WTC11 (cell line): ENCODE data around the gene PGLYRP3. TPM values are rescaled to one million over a fixed set of nuclear protein-coding genes. Genes with fewer than 3 reads are reported as not detected.

ENCODE experiments used
- ATAC-seq: fragments of 200-7000 bp; cut with Tn5 transposase; 2 replicates; pipeline ENCODE4 v1.10.0; 2021; ENCODE audit warnings: mild to moderate bottlenecking, moderate library complexity
- CTCF ChIA-PET: fragments of 300-600 bp; sonication (Branson Sonifier 250); formaldehyde crosslinking; loops from one replicate; lab custom pipeline; 2021; ENCODE audit warnings: antibody characterized with exemption; lab: Charles Lee
- POLR2A ChIA-PET: fragments of 350-600 bp; sonication (Branson Sonifier 250); formaldehyde crosslinking; loops from one replicate; lab custom pipeline; 2021; ENCODE audit warnings: antibody characterized with exemption; lab: Charles Lee
- DNase-seq: peaks from one replicate; pipeline ENCODE4 v3.0.0; 2021; ENCODE audit warnings: low spot score
- H3K27ac Mint-ChIP-seq: 2 replicates; pipeline ENCODE4 v1.8.0; 2021; ENCODE audit warnings: mixed read lengths
- H3K27me3 Mint-ChIP-seq: 2 replicates; pipeline ENCODE4 v1.8.0; 2021; ENCODE audit warnings: low read depth, mild to moderate bottlenecking, moderate library complexity, mixed read lengths
- H3K36me3 Mint-ChIP-seq: 2 replicates; pipeline ENCODE4 v1.8.0; 2021; ENCODE audit warnings: mixed read lengths
- H3K4me1 Mint-ChIP-seq: 2 replicates; pipeline ENCODE4 v1.8.0; 2022; ENCODE audit warnings: mixed read lengths
- H3K4me3 Mint-ChIP-seq: 2 replicates; pipeline ENCODE4 v1.8.0; 2021; ENCODE audit warnings: mild to moderate bottlenecking, moderate library complexity, mixed read lengths
- H3K9me3 Mint-ChIP-seq: 2 replicates; pipeline ENCODE4 v1.8.0; 2021; ENCODE audit warnings: mixed read lengths
- CREB1 ChIP-seq: sonication (generic); formaldehyde crosslinking; IDR thresholded peaks from 2 replicates; pipeline ENCODE4 v1.8.0; 2023; ENCODE audit warnings: mild to moderate bottlenecking, missing genetic modification reagents
- CREM ChIP-seq: sonication (generic); formaldehyde crosslinking; IDR thresholded peaks from 2 replicates; pipeline ENCODE4 v1.8.1; 2022; ENCODE audit warnings: mild to moderate bottlenecking, missing genetic modification reagents, moderate library complexity
- ELF4 ChIP-seq: sonication (generic); formaldehyde crosslinking; IDR thresholded peaks from 2 replicates; pipeline ENCODE4 v1.8.1; 2022; ENCODE audit warnings: low read depth, mild to moderate bottlenecking, moderate library complexity, missing genetic modification reagents
- ESRRA ChIP-seq: sonication (generic); formaldehyde crosslinking; IDR thresholded peaks from 2 replicates; pipeline ENCODE4 v1.8.1; 2022; ENCODE audit warnings: mild to moderate bottlenecking, missing genetic modification reagents, borderline replicate concordance
- FOXK1 ChIP-seq: sonication (generic); formaldehyde crosslinking; IDR thresholded peaks from 2 replicates; pipeline ENCODE4 v1.8.0; 2022; ENCODE audit warnings: mild to moderate bottlenecking, moderate library complexity, missing genetic modification reagents
- FOXP1 ChIP-seq: sonication (generic); formaldehyde crosslinking; IDR thresholded peaks from 2 replicates; pipeline ENCODE4 v1.8.0; 2022; ENCODE audit warnings: missing genetic modification reagents, mild to moderate bottlenecking, moderate library complexity, borderline replicate concordance
- JAZF1 ChIP-seq: fragments of 250-450 bp; sonication (Bioruptor Pico); IDR thresholded peaks from 2 replicates; pipeline ENCODE4 v1.9.0; 2021; ENCODE audit warnings: moderate library complexity, mild to moderate bottlenecking, inconsistent platforms
- NFYB ChIP-seq: sonication (generic); formaldehyde crosslinking; conservative IDR thresholded peaks from 2 replicates; pipeline ENCODE4 v1.8.0; 2022; ENCODE audit warnings: low read depth, missing genetic modification reagents
- NR1H2 ChIP-seq: sonication (generic); formaldehyde crosslinking; IDR thresholded peaks from 2 replicates; pipeline ENCODE4 v1.9.0; 2021; ENCODE audit warnings: mild to moderate bottlenecking, moderate library complexity, missing genetic modification reagents
- NR3C1 ChIP-seq: sonication (generic); formaldehyde crosslinking; conservative IDR thresholded peaks from 2 replicates; pipeline ENCODE4 v1.8.1; 2023; ENCODE audit warnings: low read depth, mild to moderate bottlenecking, missing genetic modification reagents
- RELA ChIP-seq: sonication (generic); formaldehyde crosslinking; IDR thresholded peaks from 2 replicates; pipeline ENCODE4 v1.8.1; 2022; ENCODE audit warnings: missing genetic modification reagents, mild to moderate bottlenecking, borderline replicate concordance
- ZBTB21 ChIP-seq: sonication (generic); formaldehyde crosslinking; IDR thresholded peaks from 2 replicates; pipeline ENCODE4 v1.8.1; 2023; ENCODE audit warnings: mild to moderate bottlenecking, missing genetic modification reagents, borderline replicate concordance
- ZNF121 ChIP-seq: sonication (generic); formaldehyde crosslinking; IDR thresholded peaks from 2 replicates; pipeline ENCODE4 v1.8.0; 2023; ENCODE audit warnings: missing genetic modification reagents
- ZNF317 ChIP-seq: sonication (generic); formaldehyde crosslinking; IDR thresholded peaks from 2 replicates; pipeline ENCODE4 v1.8.1; 2023; ENCODE audit warnings: low read depth, mild to moderate bottlenecking, moderate library complexity, missing genetic modification reagents, borderline replicate concordance
- ZNF396 ChIP-seq: fragments of 250-450 bp; sonication (Bioruptor Pico); IDR thresholded peaks from 2 replicates; pipeline ENCODE4 v1.8.0; 2021; ENCODE audit warnings: mild to moderate bottlenecking, moderate library complexity, borderline replicate concordance
- total RNA-seq: library from RNA; stranded (reverse); gene quantifications from 3 replicates; pipeline ENCODE4 v1.2.3, GENCODE V29; 2021
- TF ChIP-seq, protein P1 (sequence below): fragments of 200-600 bp; IDR thresholded peaks from 2 replicates; pipeline ENCODE4 v1.8.0; 2022; ENCODE audit warnings: antibody characterized with exemption
- TF ChIP-seq, protein P2 (sequence below): sonication (generic); formaldehyde crosslinking; IDR thresholded peaks from 2 replicates; pipeline ENCODE4 v1.8.0; 2022; ENCODE audit warnings: mild to moderate bottlenecking, missing genetic modification reagents
- TF ChIP-seq, protein P3 (sequence below): fragments of 250-450 bp; sonication (Bioruptor Pico); IDR thresholded peaks from 2 replicates; pipeline ENCODE4 v2.1.2; 2022; ENCODE audit warnings: mild to moderate bottlenecking, moderate library complexity
- TF ChIP-seq, protein P4 (sequence below): fragments of 250-450 bp; sonication (Bioruptor Pico); IDR thresholded peaks from 2 replicates; pipeline ENCODE4 v1.8.0; 2021; ENCODE audit warnings: mild to moderate bottlenecking
- TF ChIP-seq, protein P5 (sequence below): fragments of 250-450 bp; sonication (Bioruptor Pico); IDR thresholded peaks from 2 replicates; pipeline ENCODE4 v1.9.0; 2021; ENCODE audit warnings: moderate library complexity, mild to moderate bottlenecking, inconsistent platforms, borderline replicate concordance
- TF ChIP-seq, protein P6 (sequence below): sonication (generic); formaldehyde crosslinking; IDR thresholded peaks from 2 replicates; pipeline ENCODE4 v1.8.0; 2023; ENCODE audit warnings: missing genetic modification reagents

The PGLYRP3 gene
- total RNA-seq, 1 experiment from 2014 or later: not detected

DNA sequence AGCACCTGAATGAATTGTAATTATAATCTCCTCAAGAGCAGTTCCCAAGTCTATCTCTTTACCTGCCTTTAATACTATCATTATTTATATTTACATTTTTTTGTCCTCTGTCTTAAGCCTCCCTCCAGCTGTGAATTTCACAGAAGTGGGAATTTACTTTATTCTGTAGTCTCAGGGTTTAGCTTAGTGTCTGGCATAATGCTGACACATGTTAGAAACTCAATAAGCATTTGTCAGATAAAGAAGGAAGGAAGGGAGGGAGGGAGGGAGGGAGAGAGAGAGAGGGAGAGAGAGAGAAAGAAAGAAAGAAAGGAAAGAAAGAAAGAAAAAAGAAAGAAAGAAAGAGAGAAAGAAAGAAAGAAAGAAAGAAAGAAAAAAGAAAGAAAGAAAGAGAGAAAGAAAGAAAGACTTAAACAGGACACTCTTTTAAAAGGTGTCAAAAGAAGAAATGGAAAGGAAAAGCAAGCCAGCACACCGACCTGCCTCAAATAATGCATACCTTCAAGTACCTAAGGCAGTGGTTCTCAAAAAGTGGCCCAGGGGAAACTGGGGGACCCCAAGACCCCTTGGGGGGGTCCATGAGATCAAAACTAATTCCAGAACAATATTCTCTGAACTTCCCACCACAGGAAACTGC, 37.7 kb upstream of the PGLYRP3 start:
- peaks cover 18% of the 10 kb centered on the region; the same call in 1 of the 2 replicates for H3K27me3 Mint-ChIP-seq
- DNase-seq (no peak), ATAC-seq (no peak)
- peaks cover 3% of the 10 kb centered on the region; the same call in 1 of the 2 replicates for H3K4me1 Mint-ChIP-seq
- H3K36me3 Mint-ChIP-seq: no peaks in the 10 kb centered on the region
- no peak overlapping the region for H3K27ac Mint-ChIP-seq
- ChIA-PET CTCF (interaction anchor here (0.6 to 2.4 kb wide), 4 partner anchors 116 to 330 kb away, joined by 3 to 33 read pairs (median 4); no protein-coding TSS in a partner anchor), POLR2A (no interaction called here)
- no peak for TF ChIP-seq FOXK1 (CRISPR knock-in tag)
- TF ChIP-seq NFYB (CRISPR knock-in tag): no peak
- no peak for TF ChIP-seq RELA (CRISPR knock-in tag)
- TF ChIP-seq, protein P1, sequence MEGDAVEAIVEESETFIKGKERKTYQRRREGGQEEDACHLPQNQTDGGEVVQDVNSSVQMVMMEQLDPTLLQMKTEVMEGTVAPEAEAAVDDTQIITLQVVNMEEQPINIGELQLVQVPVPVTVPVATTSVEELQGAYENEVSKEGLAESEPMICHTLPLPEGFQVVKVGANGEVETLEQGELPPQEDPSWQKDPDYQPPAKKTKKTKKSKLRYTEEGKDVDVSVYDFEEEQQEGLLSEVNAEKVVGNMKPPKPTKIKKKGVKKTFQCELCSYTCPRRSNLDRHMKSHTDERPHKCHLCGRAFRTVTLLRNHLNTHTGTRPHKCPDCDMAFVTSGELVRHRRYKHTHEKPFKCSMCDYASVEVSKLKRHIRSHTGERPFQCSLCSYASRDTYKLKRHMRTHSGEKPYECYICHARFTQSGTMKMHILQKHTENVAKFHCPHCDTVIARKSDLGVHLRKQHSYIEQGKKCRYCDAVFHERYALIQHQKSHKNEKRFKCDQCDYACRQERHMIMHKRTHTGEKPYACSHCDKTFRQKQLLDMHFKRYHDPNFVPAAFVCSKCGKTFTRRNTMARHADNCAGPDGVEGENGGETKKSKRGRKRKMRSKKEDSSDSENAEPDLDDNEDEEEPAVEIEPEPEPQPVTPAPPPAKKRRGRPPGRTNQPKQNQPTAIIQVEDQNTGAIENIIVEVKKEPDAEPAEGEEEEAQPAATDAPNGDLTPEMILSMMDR: no peak
- TF ChIP-seq CREB1 (CRISPR knock-in tag): no peak
- TF ChIP-seq ZNF121: no peak
- H3K9me3 Mint-ChIP-seq: no peaks in the 10 kb centered on the region
- H3K4me3 Mint-ChIP-seq: no peak overlapping the region

DNA sequence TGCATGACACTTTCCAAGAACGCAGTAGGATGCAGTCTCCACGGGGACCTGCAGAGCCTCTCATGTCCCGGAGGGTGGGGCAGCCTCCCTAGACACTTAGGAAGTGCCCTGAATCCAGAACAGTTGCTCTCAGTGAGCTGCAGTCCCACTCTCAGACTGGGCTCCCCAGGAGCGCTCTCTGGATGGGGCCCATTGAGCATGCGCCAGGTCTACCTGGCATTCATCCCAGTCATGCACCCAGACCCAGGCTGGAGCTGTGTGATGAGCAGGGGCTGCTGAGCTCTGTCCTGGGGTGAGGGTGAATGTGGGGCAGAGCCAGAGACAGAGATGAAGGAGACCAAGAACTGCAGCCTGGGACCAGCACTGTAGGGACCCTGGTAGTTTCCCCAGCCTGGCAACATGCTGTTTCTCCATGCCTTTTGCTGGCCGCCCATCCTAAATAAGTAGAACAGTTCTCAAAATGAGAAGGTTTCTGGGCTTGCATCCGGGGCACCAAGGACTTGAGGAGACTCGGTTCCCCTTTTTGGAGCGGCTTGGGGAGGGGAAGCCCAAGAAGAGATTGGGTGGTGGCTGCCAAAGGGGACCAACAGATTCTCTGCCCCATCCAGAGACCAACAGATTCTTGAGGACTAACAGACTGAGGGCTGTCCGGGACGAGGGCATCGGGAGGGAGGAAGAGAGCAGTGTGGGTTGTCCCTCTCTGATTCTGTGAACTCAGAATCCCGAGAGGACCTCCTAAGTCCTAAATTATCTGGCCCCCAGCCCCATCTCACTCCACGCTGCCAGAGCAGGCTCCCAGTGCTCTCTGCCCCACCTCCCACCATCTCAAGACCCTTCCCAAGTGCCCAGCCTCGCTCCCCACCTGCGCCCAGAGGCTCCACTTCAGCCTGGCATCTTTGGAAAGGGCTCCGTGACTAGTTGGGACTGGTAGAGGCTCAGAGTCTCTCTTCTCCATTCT, 36.9 kb upstream of the PGLYRP3 start:
- ATAC-seq: no peak
- CTCF ChIA-PET: interaction anchor here (0.7 to 2.4 kb wide), 8 partner anchors 8 to 195 kb away, joined by 3 to 33 read pairs (median 4); partner anchors contain the start of gene S100A9
- POLR2A ChIA-PET: no interaction called here
- Mint-ChIP-seq H3K9me3 (no peaks in the 10 kb centered on the region), H3K4me3 (no peak overlapping the region), H3K27ac (no peak overlapping the region), H3K27me3 (peaks cover 18% of the 10 kb centered on the region; the same call in 1 of the 2 replicates), H3K4me1 (peaks cover 3% of the 10 kb centered on the region; the same call in 1 of the 2 replicates), H3K36me3 (no peaks in the 10 kb centered on the region)
- no peak for DNase-seq
- TF ChIP-seq ESRRA: no peak
- TF ChIP-seq, protein P2, sequence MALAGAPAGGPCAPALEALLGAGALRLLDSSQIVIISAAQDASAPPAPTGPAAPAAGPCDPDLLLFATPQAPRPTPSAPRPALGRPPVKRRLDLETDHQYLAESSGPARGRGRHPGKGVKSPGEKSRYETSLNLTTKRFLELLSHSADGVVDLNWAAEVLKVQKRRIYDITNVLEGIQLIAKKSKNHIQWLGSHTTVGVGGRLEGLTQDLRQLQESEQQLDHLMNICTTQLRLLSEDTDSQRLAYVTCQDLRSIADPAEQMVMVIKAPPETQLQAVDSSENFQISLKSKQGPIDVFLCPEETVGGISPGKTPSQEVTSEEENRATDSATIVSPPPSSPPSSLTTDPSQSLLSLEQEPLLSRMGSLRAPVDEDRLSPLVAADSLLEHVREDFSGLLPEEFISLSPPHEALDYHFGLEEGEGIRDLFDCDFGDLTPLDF (CRISPR knock-in tag): no peak
- no peak for TF ChIP-seq ZNF396
- TF ChIP-seq, protein P3, sequence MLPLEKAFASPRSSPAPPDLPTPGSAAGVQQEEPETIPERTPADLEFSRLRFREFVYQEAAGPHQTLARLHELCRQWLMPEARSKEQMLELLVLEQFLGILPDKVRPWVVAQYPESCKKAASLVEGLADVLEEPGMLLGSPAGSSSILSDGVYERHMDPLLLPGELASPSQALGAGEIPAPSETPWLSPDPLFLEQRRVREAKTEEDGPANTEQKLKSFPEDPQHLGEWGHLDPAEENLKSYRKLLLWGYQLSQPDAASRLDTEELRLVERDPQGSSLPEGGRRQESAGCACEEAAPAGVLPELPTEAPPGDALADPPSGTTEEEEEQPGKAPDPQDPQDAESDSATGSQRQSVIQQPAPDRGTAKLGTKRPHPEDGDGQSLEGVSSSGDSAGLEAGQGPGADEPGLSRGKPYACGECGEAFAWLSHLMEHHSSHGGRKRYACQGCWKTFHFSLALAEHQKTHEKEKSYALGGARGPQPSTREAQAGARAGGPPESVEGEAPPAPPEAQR (CRISPR knock-in tag): no peak
- TF ChIP-seq NFYB (CRISPR knock-in tag): no peak
- TF ChIP-seq, protein P1: no peak
- TF ChIP-seq NR3C1 (CRISPR knock-in tag): no peak
- no peak for TF ChIP-seq FOXP1 (CRISPR knock-in tag)
- no peak for TF ChIP-seq ZNF317 (CRISPR knock-in tag)
- TF ChIP-seq, protein P4, sequence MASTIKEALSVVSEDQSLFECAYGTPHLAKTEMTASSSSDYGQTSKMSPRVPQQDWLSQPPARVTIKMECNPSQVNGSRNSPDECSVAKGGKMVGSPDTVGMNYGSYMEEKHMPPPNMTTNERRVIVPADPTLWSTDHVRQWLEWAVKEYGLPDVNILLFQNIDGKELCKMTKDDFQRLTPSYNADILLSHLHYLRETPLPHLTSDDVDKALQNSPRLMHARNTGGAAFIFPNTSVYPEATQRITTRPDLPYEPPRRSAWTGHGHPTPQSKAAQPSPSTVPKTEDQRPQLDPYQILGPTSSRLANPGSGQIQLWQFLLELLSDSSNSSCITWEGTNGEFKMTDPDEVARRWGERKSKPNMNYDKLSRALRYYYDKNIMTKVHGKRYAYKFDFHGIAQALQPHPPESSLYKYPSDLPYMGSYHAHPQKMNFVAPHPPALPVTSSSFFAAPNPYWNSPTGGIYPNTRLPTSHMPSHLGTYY (CRISPR knock-in tag): no peak
- TF ChIP-seq ELF4 (CRISPR knock-in tag): no peak
- TF ChIP-seq ZBTB21: no peak
- TF ChIP-seq, protein P5, sequence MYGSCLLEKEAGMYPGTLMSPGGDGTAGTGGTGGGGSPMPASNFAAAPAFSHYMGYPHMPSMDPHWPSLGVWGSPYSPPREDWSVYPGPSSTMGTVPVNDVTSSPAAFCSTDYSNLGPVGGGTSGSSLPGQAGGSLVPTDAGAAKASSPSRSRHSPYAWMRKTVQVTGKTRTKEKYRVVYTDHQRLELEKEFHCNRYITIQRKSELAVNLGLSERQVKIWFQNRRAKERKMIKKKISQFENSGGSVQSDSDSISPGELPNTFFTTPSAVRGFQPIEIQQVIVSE (CRISPR knock-in tag): no peak
- TF ChIP-seq CREM: no peak
- no peak for TF ChIP-seq JAZF1
- TF ChIP-seq, protein P6, sequence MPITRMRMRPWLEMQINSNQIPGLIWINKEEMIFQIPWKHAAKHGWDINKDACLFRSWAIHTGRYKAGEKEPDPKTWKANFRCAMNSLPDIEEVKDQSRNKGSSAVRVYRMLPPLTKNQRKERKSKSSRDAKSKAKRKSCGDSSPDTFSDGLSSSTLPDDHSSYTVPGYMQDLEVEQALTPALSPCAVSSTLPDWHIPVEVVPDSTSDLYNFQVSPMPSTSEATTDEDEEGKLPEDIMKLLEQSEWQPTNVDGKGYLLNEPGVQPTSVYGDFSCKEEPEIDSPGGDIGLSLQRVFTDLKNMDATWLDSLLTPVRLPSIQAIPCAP (CRISPR knock-in tag): no peak
- TF ChIP-seq NR1H2 (CRISPR knock-in tag): no peak
